ENCODE results near the gene DRGX. TPM values are rescaled to one million over a fixed set of nuclear protein-coding genes. Genes with fewer than 3 reads are reported as not detected.

Gene DRGX
- polyA plus RNA-seq, 6 donors from 2014 or later: not detected

DNA sequence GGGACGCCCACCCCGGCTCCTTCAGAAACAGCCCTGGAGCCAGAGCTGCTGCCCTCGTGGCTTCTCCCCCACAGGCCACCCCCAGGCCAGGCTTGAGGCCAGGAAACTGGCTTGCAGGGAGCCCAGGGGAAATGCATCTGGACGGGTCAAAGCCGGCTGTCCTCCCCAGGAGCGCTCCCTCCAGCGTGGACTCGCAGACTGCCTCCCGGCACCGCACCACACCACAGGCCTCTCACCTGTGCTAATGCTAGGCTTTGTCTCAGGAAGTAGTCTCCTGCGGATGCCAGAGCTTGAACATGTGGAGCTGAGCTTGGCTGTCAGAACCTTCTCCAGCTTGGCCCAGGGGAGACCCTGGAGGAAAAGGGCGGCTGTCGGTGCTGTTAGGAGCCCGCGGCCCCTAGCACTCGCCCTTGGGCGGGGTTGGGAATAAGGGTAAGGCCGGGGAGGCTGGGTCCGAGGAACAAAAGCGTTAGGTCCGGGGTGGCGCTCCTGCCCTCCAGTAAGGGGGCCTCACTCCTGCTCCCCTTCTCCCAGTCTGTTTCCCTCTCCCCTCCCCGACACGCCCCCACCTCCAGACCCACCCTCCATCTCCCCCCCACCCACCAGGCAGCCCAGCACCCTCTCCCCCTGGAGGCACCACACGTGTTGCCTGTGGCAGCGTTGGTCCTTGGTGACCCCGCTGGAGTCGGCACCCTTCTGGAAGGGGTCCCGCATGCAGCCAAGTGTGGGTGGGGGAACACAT, 21.6 kb upstream of the DRGX start:
- Mint-ChIP-seq H3K27me3 (peaks cover 4 to 15% (median 5%) of the 10 kb centered on the region in 3 donors), H3K36me3 (no peaks in the 10 kb centered on the region), H3K4me1 (no peaks in the 10 kb centered on the region), H3K4me3 (no peak overlapping the region), H3K9me3 (peaks cover 0 to 14% (median 0%) of the 10 kb centered on the region in 7 donors), H3K27ac (no peak overlapping the region)
- no peak for ATAC-seq (ENCODE audit: low read depth in 2 of 2)
- no peak for DNase-seq

DNA sequence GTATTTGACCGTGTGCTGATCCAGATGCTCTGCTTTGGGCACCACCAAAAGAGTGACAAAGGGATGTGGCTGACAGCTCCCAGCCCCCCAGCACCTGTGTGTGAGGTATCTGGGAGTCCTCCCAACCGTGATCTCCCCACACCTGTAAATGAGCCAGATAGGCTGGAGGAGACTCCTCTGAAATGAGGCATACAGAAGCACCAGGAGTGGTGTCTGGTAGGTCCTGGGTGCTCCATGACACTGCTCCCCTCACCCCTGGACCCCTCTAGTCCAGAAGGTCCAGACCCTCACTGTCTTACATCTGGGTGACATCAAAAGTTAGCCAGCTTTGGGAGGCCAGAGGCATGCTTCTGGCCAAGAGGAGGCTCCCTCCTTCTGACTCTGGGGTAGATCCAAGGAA, 20.0 kb upstream of the DRGX start:
- no peak for ATAC-seq (ENCODE audit: low read depth in 2 of 2)
- no peaks in the 10 kb centered on the region for H3K4me1 Mint-ChIP-seq
- no peak overlapping the region for H3K27ac Mint-ChIP-seq
- H3K36me3 Mint-ChIP-seq: no peaks in the 10 kb centered on the region
- H3K4me3 Mint-ChIP-seq: no peak overlapping the region
- H3K9me3 Mint-ChIP-seq: peaks cover 0 to 12% (median 0%) of the 10 kb centered on the region in 7 donors
- peaks cover 5 to 15% (median 14%) of the 10 kb centered on the region in 3 donors for H3K27me3 Mint-ChIP-seq
- DNase-seq: no peak

- H3K27me3 Mint-ChIP-seq: peaks cover 5 to 21% (median 19%) of the 10 kb centered on the region in 3 donors
- no peak for ATAC-seq (ENCODE audit: low read depth in 2 of 2)
These were observed 19.2 kb upstream of the DRGX start for GRCh38 chr10:49415109-49415508.

GRCh38 chr10:49414496-49414895, 18.6 kb upstream of the DRGX start:
- no peaks in the 10 kb centered on the region for H3K36me3 Mint-ChIP-seq
- no peaks in the 10 kb centered on the region for H3K4me1 Mint-ChIP-seq
- H3K9me3 Mint-ChIP-seq: peaks cover 0 to 2% (median 0%) of the 10 kb centered on the region in 7 donors
- DNase-seq: no peak
- ATAC-seq (ENCODE audit: low read depth in 2 of 2): no peak
- H3K4me3 Mint-ChIP-seq: no peak overlapping the region
- no peak overlapping the region for H3K27ac Mint-ChIP-seq
- peaks cover 5 to 27% (median 21%) of the 10 kb centered on the region in 3 donors for H3K27me3 Mint-ChIP-seq

More at GRCh38 chr10:49415109-49415508, 19.2 kb upstream of the DRGX start:
- Mint-ChIP-seq H3K4me3 (no peak overlapping the region), H3K27ac (peak overlapping the region in 1 of 6 donors; percentile 13), H3K36me3 (no peaks in the 10 kb centered on the region), H3K9me3 (peaks cover 0 to 4% (median 0%) of the 10 kb centered on the region in 7 donors), H3K4me1 (no peaks in the 10 kb centered on the region)
- no peak for DNase-seq

GRCh38 chr10:49412571-49412970, 16.7 kb upstream of the DRGX start:
- ATAC-seq (ENCODE audit: low read depth in 2 of 2) (no peak), DNase-seq (no peak)
- no peak overlapping the region for H3K4me3 Mint-ChIP-seq
- peaks cover 0 to 2% (median 0%) of the 10 kb centered on the region in 7 donors for H3K9me3 Mint-ChIP-seq
- peaks cover 11 to 40% (median 33%) of the 10 kb centered on the region in 3 donors for H3K27me3 Mint-ChIP-seq
- no peaks in the 10 kb centered on the region for H3K36me3 Mint-ChIP-seq
- H3K27ac Mint-ChIP-seq: no peak overlapping the region
- peaks cover 0 to 2% (median 0%) of the 10 kb centered on the region in 3 donors for H3K4me1 Mint-ChIP-seq

DNA sequence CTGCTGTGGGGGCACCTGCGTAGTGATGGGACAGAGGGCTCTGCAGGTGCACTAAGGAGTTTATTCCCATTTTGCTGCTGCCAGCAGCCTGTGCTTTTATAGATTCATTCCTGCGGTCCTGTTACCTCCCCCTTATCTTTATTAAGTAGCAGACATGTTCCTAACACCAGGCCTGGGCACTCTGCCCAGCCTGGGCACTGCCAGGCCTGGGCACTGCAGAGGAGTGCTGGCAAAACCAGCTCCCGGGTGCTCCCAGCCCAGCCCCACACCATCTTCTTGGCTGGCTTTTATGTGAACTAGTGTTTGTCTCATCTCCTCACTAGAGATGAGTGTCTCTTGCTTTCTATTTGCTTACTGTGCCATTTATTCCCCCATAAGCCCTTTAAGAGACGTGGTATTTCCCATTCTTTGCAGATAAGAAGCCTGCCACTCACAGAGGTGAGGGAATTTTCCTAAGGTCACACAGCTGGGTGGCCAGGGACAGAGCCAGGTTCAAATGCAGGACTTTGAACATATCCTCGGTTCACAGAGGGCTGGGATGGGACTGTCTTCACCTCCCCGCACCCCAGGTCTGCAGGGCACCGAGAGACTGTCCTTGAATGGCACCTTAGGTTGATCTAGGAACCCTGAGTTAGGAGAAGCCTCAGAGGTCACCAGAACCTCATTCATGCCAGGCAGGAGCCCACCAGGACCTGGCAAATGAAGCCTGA, 14.6 kb upstream of the DRGX start:
- Mint-ChIP-seq H3K4me1 (peaks cover 0 to 4% (median 0%) of the 10 kb centered on the region in 3 donors), H3K4me3 (peak overlapping the region in 1 of 8 donors; percentile 11), H3K36me3 (no peaks in the 10 kb centered on the region), H3K27ac (no peak overlapping the region), H3K9me3 (peaks cover 0 to 2% (median 0%) of the 10 kb centered on the region in 7 donors), H3K27me3 (peaks cover 17 to 54% (median 35%) of the 10 kb centered on the region in 3 donors)
- no peak for ATAC-seq (ENCODE audit: low read depth in 2 of 2)
- DNase-seq: no peak

DNA sequence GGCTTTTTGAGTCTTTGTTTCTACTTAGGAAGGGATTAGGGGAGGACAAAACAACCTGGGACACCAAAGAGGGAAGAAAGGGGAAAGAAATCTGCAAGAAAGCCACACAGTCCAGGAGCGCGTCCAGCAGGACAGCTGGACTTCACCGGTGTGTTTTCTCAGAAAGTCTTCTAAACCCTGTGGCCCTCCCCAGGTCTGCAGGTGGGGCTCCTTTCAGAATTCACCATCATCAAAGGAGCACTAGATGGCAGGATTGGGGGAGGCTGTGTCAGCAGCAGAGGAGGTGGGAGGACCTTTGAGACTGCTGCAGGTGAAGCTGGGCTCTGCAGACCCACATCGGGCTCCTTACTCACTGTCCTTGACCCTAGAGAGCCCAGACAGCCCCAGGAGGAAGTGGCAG, 13.9 kb upstream of the DRGX start:
- ATAC-seq (ENCODE audit: low read depth in 2 of 2): no peak
- Mint-ChIP-seq H3K9me3 (no peaks in the 10 kb centered on the region), H3K27me3 (peaks cover 25 to 55% (median 42%) of the 10 kb centered on the region in 3 donors)

GRCh38 chr10:49408519-49409306, 12.8 kb upstream of the DRGX start:
- no peak for ATAC-seq (ENCODE audit: low read depth in 2 of 2)
- H3K36me3 Mint-ChIP-seq: no peaks in the 10 kb centered on the region
- H3K4me1 Mint-ChIP-seq: peaks cover 0 to 4% (median 0%) of the 10 kb centered on the region in 3 donors
- DNase-seq: no peak
- H3K9me3 Mint-ChIP-seq: no peaks in the 10 kb centered on the region
- no peak overlapping the region for H3K4me3 Mint-ChIP-seq
- H3K27me3 Mint-ChIP-seq: peaks cover 30 to 57% (median 45%) of the 10 kb centered on the region in 3 donors
- no peak overlapping the region for H3K27ac Mint-ChIP-seq

More for the DNA sequence above, 13.9 kb upstream of the DRGX start:
- no peak overlapping the region for H3K27ac Mint-ChIP-seq
- no peak for DNase-seq
- H3K4me1 Mint-ChIP-seq: peaks cover 0 to 4% (median 0%) of the 10 kb centered on the region in 3 donors
- no peak overlapping the region for H3K4me3 Mint-ChIP-seq
- no peaks in the 10 kb centered on the region for H3K36me3 Mint-ChIP-seq

GRCh38 chr10:49407552-49408137, 11.8 kb upstream of the DRGX start:
- DNase-seq (peak; percentile 21), ATAC-seq (ENCODE audit: low read depth in 2 of 2) (peak; percentile 25 to 54)
- H3K27ac Mint-ChIP-seq: peak overlapping the region in 1 of 6 donors; percentile 36

GRCh38 chr10:49407151-49407550, 11.3 kb upstream of the DRGX start:
- peaks cover 41 to 72% (median 53%) of the 10 kb centered on the region in 3 donors for H3K27me3 Mint-ChIP-seq
- H3K36me3 Mint-ChIP-seq: no peaks in the 10 kb centered on the region
- no peak overlapping the region for H3K4me3 Mint-ChIP-seq
- H3K9me3 Mint-ChIP-seq: peaks cover 0 to 1% (median 0%) of the 10 kb centered on the region in 7 donors
- ATAC-seq (ENCODE audit: low read depth in 2 of 2): no peak
- DNase-seq: no peak
- H3K27ac Mint-ChIP-seq: no peak overlapping the region
- H3K4me1 Mint-ChIP-seq: peaks cover 0 to 4% (median 0%) of the 10 kb centered on the region in 3 donors

More at GRCh38 chr10:49407552-49408137, 11.8 kb upstream of the DRGX start:
- H3K4me1 Mint-ChIP-seq: peaks cover 0 to 4% (median 0%) of the 10 kb centered on the region in 3 donors
- H3K9me3 Mint-ChIP-seq: no peaks in the 10 kb centered on the region
- H3K4me3 Mint-ChIP-seq: no peak overlapping the region
- peaks cover 38 to 68% (median 50%) of the 10 kb centered on the region in 3 donors for H3K27me3 Mint-ChIP-seq
- H3K36me3 Mint-ChIP-seq: no peaks in the 10 kb centered on the region

GRCh38 chr10:49404321-49404878, 8.5 kb upstream of the DRGX start:
- H3K4me1 Mint-ChIP-seq: peaks cover 0 to 4% (median 0%) of the 10 kb centered on the region in 3 donors
- H3K27ac Mint-ChIP-seq: no peak overlapping the region
- ATAC-seq (ENCODE audit: low read depth in 2 of 2): no peak
- H3K27me3 Mint-ChIP-seq: peaks cover 59 to 84% (median 64%) of the 10 kb centered on the region in 3 donors
- DNase-seq: no peak
- no peaks in the 10 kb centered on the region for H3K36me3 Mint-ChIP-seq
- peaks cover 0 to 5% (median 0%) of the 10 kb centered on the region in 7 donors for H3K9me3 Mint-ChIP-seq
- peak overlapping the region in 1 of 8 donors; percentile 22 for H3K4me3 Mint-ChIP-seq

GRCh38 chr10:49403363-49403762, 7.5 kb upstream of the DRGX start:
- H3K27ac Mint-ChIP-seq: no peak overlapping the region
- H3K27me3 Mint-ChIP-seq: peaks cover 63 to 89% (median 72%) of the 10 kb centered on the region in 3 donors
- no peak overlapping the region for H3K4me3 Mint-ChIP-seq

More at GRCh38 chr10:49403363-49403762, 7.5 kb upstream of the DRGX start:
- DNase-seq (no peak), ATAC-seq (ENCODE audit: low read depth in 2 of 2) (no peak)
- Mint-ChIP-seq H3K9me3 (peaks cover 0 to 5% (median 0%) of the 10 kb centered on the region in 7 donors), H3K4me1 (peaks cover 6 to 10% (median 7%) of the 10 kb centered on the region in 3 donors), H3K36me3 (no peaks in the 10 kb centered on the region)

Measured in naive B cell (primary cell).